GM12891 (cell line): ENCODE results near the gene PDE10A.

Source experiments
- DNase-seq: peaks from one replicate; pipeline ENCODE4 v3.0.0; 2011; ENCODE audit warnings: low spot score; ENCODE audit not compliant: insufficient read length
- FAIRE-seq: peaks from 2 replicates; lab custom pipeline; 2011; peaks lifted over from hg19 to GRCh38; lab: Jason Lieb, UNC
- PAX5 ChIP-seq: IDR thresholded peaks from 2 replicates; pipeline ENCODE4 v1.6.1; 2011; ENCODE audit warnings: low read length, moderate library complexity, mild to moderate bottlenecking; ENCODE audit not compliant: insufficient read depth, severe bottlenecking
- POLR2A ChIP-seq: IDR thresholded peaks from 2 replicates; pipeline ENCODE4 v1.6.1; 2011; ENCODE audit warnings: low read depth, low read length, control low read depth
- POLR2AphosphoS5 ChIP-seq: IDR thresholded peaks from 2 replicates; pipeline ENCODE4 v1.6.1; 2011; ENCODE audit warnings: low read depth, low read length, control low read depth
- POU2F2 ChIP-seq: IDR thresholded peaks from 2 replicates; pipeline ENCODE4 v1.6.1; 2011; ENCODE audit warnings: low read depth, mild to moderate bottlenecking, control low read depth, low read length, moderate library complexity
- SPI1 ChIP-seq: IDR thresholded peaks from 2 replicates; pipeline ENCODE4 v1.6.1; 2011; ENCODE audit warnings: low read depth, low read length, control low read depth
- TAF1 ChIP-seq: IDR thresholded peaks from 2 replicates; pipeline ENCODE4 v1.6.1; 2011; ENCODE audit warnings: low read depth, low read length, control low read depth

PDE10A gene

GRCh38 chr6:165698868-165699267, 35.8 kb upstream of the PDE10A start:
- TF ChIP-seq POLR2A (no peak), POLR2AphosphoS5 (no peak)
- DNase-seq (no peak), FAIRE-seq (no peak)

DNA sequence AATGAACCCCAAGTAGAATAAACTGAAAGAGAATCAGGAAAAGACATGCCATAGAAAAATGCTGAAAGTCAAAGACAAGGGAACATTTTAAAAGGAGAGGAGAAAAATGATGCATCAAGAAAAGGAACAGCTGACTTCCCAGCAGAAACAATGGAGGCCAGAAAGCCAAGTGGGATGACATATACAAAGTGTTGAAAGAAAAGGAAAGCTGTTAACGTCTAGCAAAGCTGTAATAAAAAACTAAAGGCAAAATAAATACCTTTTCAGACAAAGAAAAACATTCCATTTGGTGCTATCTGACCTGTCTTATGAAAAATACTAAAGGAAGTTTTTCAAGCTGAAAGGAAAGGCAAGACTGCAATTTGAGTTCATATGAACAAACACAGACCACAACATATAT, 34.1 kb upstream of the PDE10A start:
- DNase-seq (no peak), FAIRE-seq (no peak)
- TF ChIP-seq PAX5 (no peak), SPI1 (no peak), POLR2AphosphoS5 (no peak), POU2F2 (no peak), TAF1 (no peak), POLR2A (no peak)

DNA sequence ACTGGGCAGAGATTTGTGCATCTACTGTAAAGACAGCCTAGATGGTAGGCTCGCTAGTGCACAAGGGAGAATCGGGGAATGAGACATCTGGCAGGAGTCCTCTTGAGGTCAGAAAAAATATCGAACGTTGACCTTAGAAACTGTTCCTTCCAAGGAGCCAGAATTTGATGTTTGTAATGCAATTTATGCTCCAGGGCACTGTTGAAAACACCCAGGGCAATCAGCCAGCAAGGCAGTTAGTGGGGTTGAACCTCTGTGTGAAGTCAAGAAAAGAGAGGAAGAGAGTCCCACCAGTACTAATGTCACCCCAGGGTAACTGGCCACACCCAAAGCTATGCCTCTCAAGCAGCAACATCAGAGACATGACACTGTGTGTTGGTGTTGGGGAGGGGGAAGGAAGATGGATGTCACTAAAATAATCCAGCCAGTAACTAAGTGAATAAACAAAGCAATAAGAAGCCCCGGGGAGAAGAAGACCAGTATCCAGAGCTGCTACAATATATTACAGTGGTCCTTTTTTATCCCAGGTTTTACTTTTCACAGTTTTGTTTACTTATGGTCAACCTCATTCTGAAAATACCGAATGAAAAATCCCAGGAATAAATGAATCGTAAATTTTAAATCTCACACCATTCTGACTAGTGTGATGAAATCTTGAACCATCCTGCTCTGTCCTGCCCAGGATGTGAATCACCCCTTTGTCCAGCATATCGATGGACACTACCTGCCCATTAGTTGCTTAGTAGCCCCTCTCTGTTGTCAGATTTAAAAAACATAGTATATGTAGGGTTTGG, 32.9 kb upstream of the PDE10A start:
- no peak for TF ChIP-seq POLR2A
- no peak for TF ChIP-seq TAF1
- no peak for TF ChIP-seq POU2F2
- TF ChIP-seq SPI1: no peak
- no peak for TF ChIP-seq POLR2AphosphoS5
- TF ChIP-seq PAX5: no peak
- DNase-seq (no peak), FAIRE-seq (no peak)

- no peak for DNase-seq
- no peak for FAIRE-seq
Observed at GRCh38 chr6:165694296-165694695, 31.3 kb upstream of the PDE10A start.

GRCh38 chr6:165692106-165692653, 29.1 kb upstream of the PDE10A start:
- FAIRE-seq (no peak), DNase-seq (no peak)

More at GRCh38 chr6:165694296-165694695, 31.3 kb upstream of the PDE10A start:
- TF ChIP-seq POU2F2: no peak
- no peak for TF ChIP-seq TAF1
- TF ChIP-seq PAX5: no peak
- no peak for TF ChIP-seq POLR2AphosphoS5
- TF ChIP-seq POLR2A: no peak
- no peak for TF ChIP-seq SPI1

DNA sequence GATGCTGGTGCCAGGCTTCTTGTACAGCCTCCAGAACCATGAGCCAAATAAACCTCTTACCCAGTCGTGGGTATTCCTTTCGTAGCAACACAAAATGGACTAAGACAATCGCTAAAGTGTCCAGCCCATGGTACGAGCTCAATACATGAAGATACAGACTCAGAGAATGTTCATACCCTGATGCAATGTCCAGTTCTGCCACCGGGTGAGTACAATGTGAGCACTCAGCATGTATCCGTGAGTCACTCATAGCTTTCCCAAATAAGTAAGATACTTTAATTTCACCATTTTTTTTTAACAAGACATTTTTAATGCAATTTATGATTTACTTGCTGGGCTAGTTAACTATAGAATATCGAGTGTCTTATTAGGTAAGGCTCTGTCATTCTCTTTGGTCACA, 26.7 kb upstream of the PDE10A start:
- DNase-seq: no peak
- TF ChIP-seq TAF1 (no peak), SPI1 (no peak), PAX5 (no peak), POLR2AphosphoS5 (no peak), POLR2A (no peak), POU2F2 (no peak)
- no peak for FAIRE-seq

More at GRCh38 chr6:165692106-165692653, 29.1 kb upstream of the PDE10A start:
- no peak for TF ChIP-seq PAX5

DNA sequence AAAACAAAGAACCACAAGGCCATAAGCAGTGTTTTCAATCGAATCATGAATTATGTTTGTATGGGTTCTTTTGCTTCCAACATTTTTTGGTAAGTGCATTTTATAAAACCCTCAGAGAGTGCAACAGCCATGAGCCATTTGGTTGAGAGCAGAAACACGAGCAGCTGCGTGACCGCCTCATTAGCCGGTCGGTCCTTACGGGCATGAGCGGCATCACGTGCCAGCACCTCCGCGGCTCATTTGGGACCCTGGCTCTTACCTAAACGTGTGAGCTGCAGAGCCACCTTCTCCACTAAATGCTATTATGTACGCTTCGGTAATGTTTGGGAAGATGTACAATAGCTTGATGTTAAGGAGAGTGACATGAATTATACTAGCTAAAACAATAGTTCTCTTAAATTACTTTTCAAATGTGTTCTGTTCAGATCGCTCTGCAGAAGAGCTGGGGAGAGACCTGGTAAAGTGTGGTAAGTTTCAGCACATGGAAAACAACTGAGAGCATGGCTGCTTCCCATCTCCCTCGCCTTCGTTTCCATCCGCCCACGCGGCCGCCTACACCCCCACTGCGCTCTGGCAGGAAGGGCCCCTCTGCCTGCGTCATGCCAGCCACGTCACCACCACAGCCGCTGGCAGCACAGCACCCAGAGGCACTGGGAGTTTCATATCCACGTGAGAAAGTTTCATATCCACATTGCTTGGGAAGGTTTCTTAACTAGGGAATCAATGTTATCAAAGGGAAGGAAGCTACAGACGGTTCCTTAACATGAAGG, 23.7 kb upstream of the PDE10A start:
- FAIRE-seq (no peak), DNase-seq (no peak)
- TF ChIP-seq POLR2A: no peak
- no peak for TF ChIP-seq POU2F2
- TF ChIP-seq SPI1: no peak
- TF ChIP-seq POLR2AphosphoS5: no peak
- TF ChIP-seq TAF1: no peak
- TF ChIP-seq PAX5: no peak

DNA sequence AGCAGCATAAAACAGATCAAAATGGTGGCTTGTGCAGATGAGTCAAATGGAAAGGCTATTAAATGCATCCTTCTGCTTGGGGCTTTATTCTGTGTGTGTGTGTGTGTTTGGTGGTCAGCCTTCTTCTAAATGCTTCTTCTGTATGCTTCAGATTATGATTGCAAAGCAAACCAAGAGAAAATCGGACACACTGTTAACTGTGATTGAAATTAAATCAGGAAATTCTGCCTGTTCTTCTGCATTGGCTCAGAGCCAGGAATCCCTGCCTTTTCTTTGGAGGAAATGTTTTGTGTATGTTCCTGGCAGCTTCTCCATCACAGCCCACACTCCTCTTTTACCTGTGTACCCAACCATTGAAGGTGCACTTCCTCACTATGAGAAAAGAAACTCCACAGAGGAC, 22.3 kb upstream of the PDE10A start:
- no peak for TF ChIP-seq POU2F2
- TF ChIP-seq POLR2A: no peak
- TF ChIP-seq POLR2AphosphoS5: no peak
- no peak for TF ChIP-seq PAX5
- no peak for TF ChIP-seq SPI1
- TF ChIP-seq TAF1: no peak
- DNase-seq: no peak
- no peak for FAIRE-seq

GRCh38 chr6:165684333-165684732, 21.3 kb upstream of the PDE10A start:
- no peak for DNase-seq
- FAIRE-seq: no peak
- TF ChIP-seq SPI1: no peak
- TF ChIP-seq TAF1: no peak
- no peak for TF ChIP-seq POLR2AphosphoS5
- TF ChIP-seq POLR2A: no peak
- no peak for TF ChIP-seq POU2F2
- no peak for TF ChIP-seq PAX5

DNA sequence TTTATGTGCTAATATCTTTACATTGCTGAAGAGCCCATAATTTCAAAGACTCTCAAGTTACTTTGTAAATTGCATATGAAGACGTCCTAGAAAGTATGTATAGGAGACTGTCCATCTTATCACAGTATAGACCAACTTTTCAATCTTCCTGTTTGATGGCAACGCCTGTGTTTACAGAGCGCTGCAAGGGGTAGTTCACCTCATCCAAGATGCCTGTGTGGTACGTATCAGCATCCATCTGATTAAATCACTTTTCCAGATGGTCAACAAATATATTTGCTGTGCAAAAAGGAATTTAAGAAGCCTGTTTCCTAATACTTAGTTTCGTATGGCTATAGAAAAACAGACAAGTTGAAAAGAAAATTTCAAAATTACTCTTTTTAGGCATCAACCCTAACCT, 17.9 kb upstream of the PDE10A start:
- TF ChIP-seq PAX5: no peak
- no peak for TF ChIP-seq POLR2AphosphoS5
- FAIRE-seq: no peak
- DNase-seq: no peak
